Hematopoietic multipotent progenitor cell treated with erythropoietin and hydrocortisone succinate and interleukin-3 and kit ligand, for 6 days (in vitro differentiated cells): ENCODE data around the gene PLEKHM2.
"Not testable (repeated sequence)": the region's sequence is repeated elsewhere in the genome, so short reads cannot be mapped to it uniquely, and the experiment has no call there.

Experiments
- DNase-seq: peaks from one replicate; pipeline ENCODE4 v3.0.0-alpha.2; 2015

PLEKHM2 gene, protein sequence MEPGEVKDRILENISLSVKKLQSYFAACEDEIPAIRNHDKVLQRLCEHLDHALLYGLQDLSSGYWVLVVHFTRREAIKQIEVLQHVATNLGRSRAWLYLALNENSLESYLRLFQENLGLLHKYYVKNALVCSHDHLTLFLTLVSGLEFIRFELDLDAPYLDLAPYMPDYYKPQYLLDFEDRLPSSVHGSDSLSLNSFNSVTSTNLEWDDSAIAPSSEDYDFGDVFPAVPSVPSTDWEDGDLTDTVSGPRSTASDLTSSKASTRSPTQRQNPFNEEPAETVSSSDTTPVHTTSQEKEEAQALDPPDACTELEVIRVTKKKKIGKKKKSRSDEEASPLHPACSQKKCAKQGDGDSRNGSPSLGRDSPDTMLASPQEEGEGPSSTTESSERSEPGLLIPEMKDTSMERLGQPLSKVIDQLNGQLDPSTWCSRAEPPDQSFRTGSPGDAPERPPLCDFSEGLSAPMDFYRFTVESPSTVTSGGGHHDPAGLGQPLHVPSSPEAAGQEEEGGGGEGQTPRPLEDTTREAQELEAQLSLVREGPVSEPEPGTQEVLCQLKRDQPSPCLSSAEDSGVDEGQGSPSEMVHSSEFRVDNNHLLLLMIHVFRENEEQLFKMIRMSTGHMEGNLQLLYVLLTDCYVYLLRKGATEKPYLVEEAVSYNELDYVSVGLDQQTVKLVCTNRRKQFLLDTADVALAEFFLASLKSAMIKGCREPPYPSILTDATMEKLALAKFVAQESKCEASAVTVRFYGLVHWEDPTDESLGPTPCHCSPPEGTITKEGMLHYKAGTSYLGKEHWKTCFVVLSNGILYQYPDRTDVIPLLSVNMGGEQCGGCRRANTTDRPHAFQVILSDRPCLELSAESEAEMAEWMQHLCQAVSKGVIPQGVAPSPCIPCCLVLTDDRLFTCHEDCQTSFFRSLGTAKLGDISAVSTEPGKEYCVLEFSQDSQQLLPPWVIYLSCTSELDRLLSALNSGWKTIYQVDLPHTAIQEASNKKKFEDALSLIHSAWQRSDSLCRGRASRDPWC

DNA sequence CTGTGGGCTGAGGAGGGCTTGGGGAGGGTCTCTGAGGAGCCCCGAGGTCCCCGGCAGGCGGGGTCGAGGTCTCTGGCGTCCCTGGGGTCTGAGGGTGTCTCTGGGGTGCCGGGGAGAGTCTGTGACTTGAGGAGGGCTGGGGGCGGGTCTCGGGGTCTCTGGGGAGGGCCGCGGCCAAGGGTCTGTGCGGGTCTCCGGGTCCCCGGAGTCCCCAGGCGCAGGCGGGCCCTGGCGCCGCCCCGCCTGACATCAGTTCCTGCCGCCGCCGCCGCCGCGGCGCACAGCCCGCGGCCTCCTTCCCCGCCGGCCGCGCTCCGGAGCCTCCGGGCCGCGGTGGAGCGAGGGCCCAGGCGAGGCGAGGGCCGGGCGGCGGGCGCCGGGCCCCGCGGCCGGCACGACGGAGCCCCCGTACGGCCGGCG, at the start of gene PLEKHM2:
TSS of gene PLEKHM2 (plus strand) at position 279 of the 420 bp plus-strand sequence. CDS start 239 bp downstream, outside the sequence.
- peak; percentile 65 for DNase-seq

DNA sequence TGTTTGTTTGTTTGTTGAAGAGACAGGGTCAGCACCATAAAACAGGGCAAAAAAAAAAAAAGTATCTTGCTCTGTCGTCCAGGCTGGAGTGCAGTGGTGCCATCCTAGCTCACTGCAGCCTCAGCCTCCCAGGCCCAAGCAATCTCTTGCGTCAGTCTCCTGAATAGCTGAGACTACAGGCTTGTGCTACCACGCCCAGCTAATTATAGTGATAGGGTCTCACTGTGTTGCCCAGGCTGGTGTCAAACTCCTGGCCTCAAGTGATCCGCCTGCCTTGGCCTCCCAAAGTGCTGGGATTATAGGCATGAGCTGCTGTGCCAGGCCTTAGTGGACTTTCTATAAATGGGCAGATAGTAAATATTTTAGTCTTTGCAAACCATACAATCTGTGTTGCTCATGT, 47.7 kb upstream of the PLEKHM2 start:
- DNase-seq, result no peak

DNA sequence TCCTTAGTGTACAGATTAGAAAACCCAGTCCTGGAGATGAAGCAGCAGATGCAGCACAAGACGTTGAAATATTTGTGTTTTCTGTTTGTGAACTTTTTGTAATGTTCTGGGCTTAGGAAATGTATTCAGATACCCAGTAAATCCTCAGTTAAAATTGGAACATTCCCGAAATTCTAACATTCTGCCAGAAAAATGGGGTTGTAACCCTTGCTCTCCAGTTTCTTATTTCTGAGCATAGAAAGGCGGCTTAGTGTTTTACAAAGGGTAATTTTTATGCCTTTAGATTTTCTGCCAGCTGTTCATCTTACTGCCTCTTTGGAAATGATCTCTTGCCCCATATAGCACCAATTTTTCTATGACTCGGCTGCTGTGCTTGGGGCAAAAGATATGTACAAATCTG, 46.3 kb upstream of the PLEKHM2 start:
- DNase-seq, result no peak

GRCh38 chr1:15639262-15639661, 44.9 kb upstream of the PLEKHM2 start:
- DNase-seq, result no peak

GRCh38 chr1:15639931-15640330, 44.2 kb upstream of the PLEKHM2 start:
- DNase-seq, result peak; percentile 79

- DNase-seq, result no peak
Observed at GRCh38 chr1:15640667-15641066, 43.5 kb upstream of the PLEKHM2 start.

- DNase-seq, result no peak
Observed at GRCh38 chr1:15649937-15650336, 34.2 kb upstream of the PLEKHM2 start.

DNA sequence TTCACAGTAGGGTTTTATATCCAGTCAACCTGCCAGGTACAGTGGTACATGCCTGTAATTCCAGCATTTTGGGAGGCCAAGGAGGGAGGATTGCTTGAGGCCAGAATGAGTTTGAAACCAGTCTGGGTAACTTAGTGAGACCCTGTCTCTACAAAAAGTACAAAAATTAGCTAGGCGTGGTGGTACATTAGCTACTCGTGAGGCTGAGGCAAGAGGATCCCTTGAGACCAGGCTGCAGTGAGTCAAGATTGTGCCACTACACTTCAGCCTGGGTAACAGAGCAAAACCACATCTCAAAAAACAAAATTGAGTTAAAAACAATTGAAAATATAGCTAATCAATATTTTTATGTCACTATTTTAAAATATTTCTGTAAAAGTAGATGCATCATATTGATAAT, 33.7 kb upstream of the PLEKHM2 start:
- no peak for DNase-seq

DNA sequence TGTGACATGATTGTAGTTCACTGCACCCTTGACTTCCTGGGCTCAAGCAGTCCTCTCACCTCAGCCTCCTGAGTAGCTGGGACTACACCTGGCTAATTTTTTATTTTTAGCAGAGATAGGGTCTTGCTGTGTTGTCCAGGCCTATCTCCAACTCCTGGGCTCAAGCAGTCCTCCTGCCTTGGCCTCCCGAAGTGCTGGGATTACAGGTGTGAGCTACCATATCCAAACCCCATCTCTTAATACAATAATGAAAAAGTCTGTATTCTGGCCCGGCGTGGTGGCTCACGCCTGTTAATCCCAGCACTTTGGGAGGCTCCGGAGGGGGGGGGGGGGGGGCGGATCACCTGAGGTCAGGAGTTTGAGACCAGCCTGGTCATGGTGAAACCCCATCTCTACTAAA, 32.0 kb upstream of the PLEKHM2 start:
- DNase-seq, result not testable (repeated sequence)

DNA sequence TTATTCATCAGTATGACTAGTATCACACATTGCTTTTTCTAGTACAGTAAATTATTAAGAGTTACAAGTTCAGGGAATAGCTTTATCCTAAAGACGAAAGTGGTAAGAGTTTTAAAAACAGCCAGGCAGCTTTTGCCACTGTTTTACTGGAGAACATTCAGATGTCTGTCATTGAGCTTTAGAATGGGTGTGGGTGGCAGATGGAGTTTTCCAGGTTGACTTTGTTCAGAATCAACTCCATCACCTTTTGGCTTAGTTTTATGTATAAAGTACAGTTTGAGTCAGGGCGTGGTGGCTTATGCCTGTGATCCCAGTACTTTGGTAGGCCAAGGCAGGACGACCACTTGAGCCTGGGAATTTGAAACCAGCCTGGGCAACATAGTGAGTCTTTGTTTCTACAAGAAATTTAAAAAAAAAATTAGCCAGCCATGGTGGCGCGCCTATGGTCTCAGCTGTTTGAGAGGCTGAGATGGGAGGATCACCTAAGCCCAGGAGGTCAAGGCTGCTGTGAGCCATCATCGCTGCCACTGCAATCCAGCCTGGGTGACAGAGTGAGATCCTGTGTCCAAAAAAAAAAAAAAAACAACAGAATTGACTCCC, 29.9 kb upstream of the PLEKHM2 start:
- no peak for DNase-seq

GRCh38 chr1:15656464-15656863, 27.7 kb upstream of the PLEKHM2 start:
- DNase-seq, result no peak

DNA sequence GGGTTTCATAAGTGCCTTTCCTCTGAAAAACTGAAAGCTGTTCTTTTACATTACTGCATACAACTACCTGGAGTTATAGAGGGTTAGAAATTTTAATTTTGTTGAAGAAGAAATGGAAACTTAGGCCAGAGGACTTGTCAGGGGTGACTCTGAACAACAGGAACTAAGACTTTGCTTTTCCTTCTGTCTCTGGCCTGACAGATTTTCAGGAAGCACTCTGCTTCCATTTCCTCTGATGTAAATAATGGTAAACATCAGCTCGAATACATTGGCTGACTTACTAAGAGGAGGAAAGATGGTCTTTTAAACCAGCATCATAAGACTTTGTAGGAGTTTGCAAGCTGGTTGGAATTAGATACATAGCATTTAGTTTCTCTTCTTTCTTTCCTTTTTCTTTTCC, 27.1 kb upstream of the PLEKHM2 start:
- no peak for DNase-seq

GRCh38 chr1:15660151-15660550, 24.0 kb upstream of the PLEKHM2 start:
- DNase-seq, result no peak

DNA sequence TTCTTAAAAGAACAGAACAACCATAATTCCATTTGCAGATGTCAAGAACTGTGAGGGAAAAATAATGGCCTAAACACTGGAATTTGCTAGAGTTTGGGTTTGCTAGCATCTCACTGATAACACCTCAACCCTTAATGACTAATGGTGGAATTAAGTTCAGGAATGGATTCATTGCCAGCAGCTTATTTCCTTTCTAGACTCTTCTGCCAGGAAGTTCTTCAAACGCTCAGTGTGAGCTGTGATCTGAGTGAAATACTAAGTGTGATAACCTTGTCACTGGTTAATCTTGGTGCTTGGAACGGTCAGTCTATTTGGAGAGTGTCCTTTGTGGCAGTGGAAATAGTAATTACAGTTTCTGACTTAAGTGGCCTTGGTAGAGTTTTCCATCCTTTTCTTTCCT, 21.6 kb upstream of the PLEKHM2 start:
- DNase-seq, result no peak

GRCh38 chr1:15663925-15664324, 20.2 kb upstream of the PLEKHM2 start:
- no peak for DNase-seq

DNA sequence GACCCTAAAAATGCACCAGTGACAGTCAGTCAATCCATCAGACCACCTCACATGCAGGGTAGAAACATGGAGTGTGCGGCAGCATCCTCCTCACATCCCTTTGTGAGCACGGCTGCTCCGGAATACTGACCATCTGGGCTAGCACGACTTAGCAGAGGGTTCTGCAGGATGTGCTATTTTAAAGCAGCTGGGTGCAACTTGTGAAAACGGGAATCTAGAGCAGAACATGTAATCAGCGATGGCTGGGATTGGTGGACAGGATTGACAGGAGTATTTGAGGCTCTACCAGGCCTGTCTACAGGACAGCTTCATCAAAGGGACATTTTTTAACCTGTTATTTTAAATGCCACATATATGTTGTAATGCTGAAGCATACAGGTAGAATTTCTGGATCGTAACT, 16.8 kb upstream of the PLEKHM2 start:
- DNase-seq, result no peak

DNA sequence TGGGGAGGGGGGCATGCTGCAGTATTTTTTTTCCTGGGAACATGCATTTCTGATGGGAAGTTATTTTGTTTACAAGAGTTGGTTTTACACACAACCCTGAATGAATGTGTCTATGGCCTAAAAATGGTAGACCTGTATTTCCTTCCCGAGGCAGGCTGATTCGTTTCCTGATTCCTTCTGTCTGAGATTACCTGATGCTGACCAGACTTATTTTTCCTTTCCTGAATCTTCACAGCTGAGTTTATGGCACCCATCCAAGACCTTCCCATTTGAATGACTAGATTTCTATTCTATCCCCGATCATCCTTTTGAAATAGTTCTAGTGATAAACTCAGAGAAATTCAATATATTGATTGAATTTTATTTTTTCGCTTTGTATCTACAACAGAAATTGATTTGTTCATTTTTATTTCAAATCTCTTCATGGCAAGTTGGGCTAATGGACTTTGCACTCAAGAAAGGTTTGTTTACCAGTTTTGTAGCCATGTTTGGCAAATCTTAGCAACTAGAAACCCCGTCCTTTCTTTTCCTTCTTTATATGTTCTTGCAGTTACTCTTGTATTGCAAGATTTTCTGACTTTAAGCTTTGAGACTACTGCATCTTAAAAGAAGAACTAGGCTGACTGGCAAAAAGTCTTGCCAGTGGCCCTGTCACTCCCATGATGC, 15.9 kb upstream of the PLEKHM2 start:
- DNase-seq, result no peak

- DNase-seq, result no peak
Observed at GRCh38 chr1:15669074-15669473, 15.0 kb upstream of the PLEKHM2 start.

DNA sequence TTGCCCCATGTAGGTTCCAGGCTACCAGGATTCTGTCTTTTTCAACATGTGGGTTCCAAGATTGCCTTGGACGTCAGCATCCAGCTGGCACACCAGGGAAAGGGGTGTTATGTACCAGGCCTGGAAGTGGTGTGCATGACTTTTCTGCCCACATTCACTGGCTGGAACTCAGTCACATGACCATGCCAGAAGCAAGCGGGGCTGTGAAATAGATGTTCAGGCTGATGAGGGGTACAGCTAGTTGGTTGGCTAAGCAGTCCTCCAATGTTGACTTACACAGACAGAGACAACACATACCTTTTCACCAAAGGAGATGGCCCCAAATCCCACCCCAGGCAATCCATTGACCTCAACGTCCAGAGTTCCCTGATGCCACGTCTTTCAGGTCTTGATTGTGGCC, 14.3 kb upstream of the PLEKHM2 start:
- no peak for DNase-seq

DNA sequence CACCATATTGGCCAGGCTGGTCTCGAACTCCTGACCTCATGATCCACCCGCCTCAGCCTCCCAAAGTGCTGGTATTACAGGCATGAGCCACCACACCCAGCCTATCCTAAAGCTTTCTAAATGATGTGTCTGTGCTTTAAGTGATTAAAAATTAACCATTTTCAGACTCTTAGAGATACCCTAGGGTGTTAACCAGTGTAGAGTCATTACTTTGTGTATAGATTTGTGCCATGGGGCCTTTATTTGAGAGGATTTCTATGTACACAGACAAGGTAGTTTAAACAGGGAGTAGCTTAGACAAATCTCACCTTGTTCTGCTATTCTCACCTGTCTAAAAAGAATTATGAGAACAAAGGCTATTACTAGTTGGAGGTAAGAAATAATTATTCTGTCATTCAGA, 12.7 kb upstream of the PLEKHM2 start:
- DNase-seq, result no peak

- peak; percentile 86 for DNase-seq
Observed at GRCh38 chr1:15674386-15675159, 9.5 kb upstream of the PLEKHM2 start.

DNA sequence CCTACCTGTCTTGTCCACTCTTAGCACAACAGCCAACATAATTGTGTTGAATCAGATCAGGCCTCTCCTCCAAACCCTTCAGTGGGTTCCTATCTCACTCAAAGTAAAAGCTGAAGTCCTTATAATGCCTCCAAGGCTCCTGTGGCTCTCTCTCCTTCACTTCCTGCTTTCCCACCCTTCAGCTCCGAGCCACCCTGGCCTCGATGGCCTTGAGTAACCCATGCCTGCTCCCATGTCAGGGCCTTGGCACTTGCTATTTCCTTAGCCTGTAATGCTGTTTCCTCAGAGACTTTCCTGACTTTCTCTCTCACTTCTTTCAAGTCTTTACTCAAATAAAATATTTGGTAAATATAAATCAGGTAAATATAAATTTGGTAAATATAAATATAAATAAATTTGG, 8.1 kb upstream of the PLEKHM2 start:
- no peak for DNase-seq
